ENCODE results near the gene KIF3A.

- TF ChIP-seq POLR2A (IDR thresholded peaks at IDR 0.05) (no peak), CTCF (IDR thresholded peaks at IDR 0.05) (no peak), EP300 (IDR thresholded peaks at IDR 0.05) (no peak)
Measured at GRCh38 chr5:132666310-132667123, 70.8 kb downstream of the KIF3A start.

Data from stomach (tissue), 4 donors.